SK-N-MC (cell line): ENCODE results near the gene RUVBL2.
A peak's percentile ranks its signal among the peaks of the same experiment; 100 is the strongest.

Experiments
- DNase-seq: peaks from one replicate; pipeline ENCODE4 v3.0.0-alpha.2; 2011; ENCODE audit warnings: low read depth, low spot score
- H3K27ac ChIP-seq: fragments of 200-600 bp; sonication (generic); 2 replicates; pipeline ENCODE4 v1.5.1; 2016; ENCODE audit warnings: mixed run types
- H3K36me3 ChIP-seq: fragments of 200-600 bp; sonication (generic); 2 replicates; pipeline ENCODE4 v1.6.1; 2017; ENCODE audit warnings: antibody characterized with exemption, low read length, mixed read lengths; ENCODE audit not compliant: insufficient read depth
- H3K4me3 ChIP-seq: fragments of 200-600 bp; sonication (generic); 2 replicates; pipeline ENCODE4 v1.5.1; 2016
- H3K9ac ChIP-seq: fragments of 200-600 bp; sonication (generic); 2 replicates; pipeline ENCODE4 v1.8.0; 2017; ENCODE audit warnings: mixed run types, mixed read lengths; ENCODE audit not compliant: insufficient read length
- H3K9me3 ChIP-seq: fragments of 200-600 bp; sonication (generic); 2 replicates; pipeline ENCODE4 v1.6.1; 2017; ENCODE audit warnings: low read depth, mild to moderate bottlenecking, antibody characterized with exemption, low read length, moderate library complexity, mixed read lengths
- EZH2 ChIP-seq: fragments of 200-600 bp; sonication (generic); IDR thresholded peaks from one replicate; pipeline ENCODE4 v1.6.1; 2017; ENCODE audit warnings: antibody characterized with exemption
- FOXP2 ChIP-seq: optimal IDR thresholded peaks from 2 replicates; pipeline ENCODE3; 2011; ENCODE audit warnings: mild to moderate bottlenecking, moderate library complexity; ENCODE audit not compliant: insufficient read depth; ENCODE audit errors: extremely low read length, control extremely low read depth
- POLR2AphosphoS5 ChIP-seq: IDR thresholded peaks from 2 replicates; pipeline ENCODE4 v1.6.1; 2012; ENCODE audit warnings: mild to moderate bottlenecking, low read depth, low read length, borderline replicate concordance

The RUVBL2 gene

GRCh38 chr19:48989701-48990291 is 3.9 kb upstream of the RUVBL2 start:
- H3K27ac ChIP-seq, result no peak overlapping the region
- no peak overlapping the region for H3K4me3 ChIP-seq
- DNase-seq, result no peak
- no peak overlapping the region for H3K9ac ChIP-seq
- TF ChIP-seq FOXP2 (no peak), POLR2AphosphoS5 (no peak)
- no peaks in the 10 kb centered on the region for H3K9me3 ChIP-seq
- peaks cover 20% of the 10 kb centered on the region; the same call in 1 of the 2 replicates for H3K36me3 ChIP-seq

- no peak for DNase-seq
- no peak overlapping the region for H3K4me3 ChIP-seq
- H3K27ac ChIP-seq, result no peak overlapping the region; the same call in 1 of the 2 replicates
- no peak overlapping the region for H3K9ac ChIP-seq
- no peak for TF ChIP-seq FOXP2
- no peak for TF ChIP-seq EZH2
- TF ChIP-seq POLR2AphosphoS5, result no peak
- H3K36me3 ChIP-seq, result peaks cover 14% of the 10 kb centered on the region; the same call in 1 of the 2 replicates
- no peaks in the 10 kb centered on the region for H3K9me3 ChIP-seq
Observed at GRCh38 chr19:48990400-48990799, 3.3 kb upstream of the RUVBL2 start.

DNA sequence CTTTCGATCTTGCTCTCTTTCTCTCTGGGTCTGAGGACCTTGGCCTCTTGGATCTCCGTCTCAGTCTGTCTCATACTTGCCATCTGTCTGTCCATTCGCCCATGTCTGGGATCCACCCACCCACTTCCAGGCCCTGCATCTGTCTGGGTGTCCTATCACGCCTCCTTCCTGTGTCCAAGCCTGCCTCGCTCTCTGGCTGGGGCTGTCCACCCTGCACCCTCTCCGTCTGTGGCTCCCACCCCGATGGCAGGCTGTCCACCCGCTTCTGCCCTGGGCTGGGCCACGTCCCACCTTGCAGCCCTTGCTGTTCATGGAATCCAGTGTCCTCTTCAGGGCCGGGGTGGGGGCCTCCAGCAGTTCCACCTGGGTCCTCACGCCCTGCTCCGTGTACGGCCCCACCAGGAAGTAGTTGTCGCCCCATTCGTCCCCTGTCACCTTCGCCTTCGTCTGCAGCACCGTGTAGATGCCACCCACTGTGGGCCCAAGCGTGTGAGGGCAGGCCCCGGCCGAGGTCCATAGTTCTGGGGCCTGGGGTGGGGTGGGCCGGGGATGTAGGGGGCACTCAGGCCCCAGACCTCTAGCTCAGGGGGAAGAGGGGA is 2.6 kb upstream of the RUVBL2 start:
- Histone ChIP-seq H3K27ac (no peak overlapping the region), H3K4me3 (no peak overlapping the region), H3K36me3 (peaks cover 10% of the 10 kb centered on the region; the same call in 1 of the 2 replicates), H3K9me3 (no peaks in the 10 kb centered on the region), H3K9ac (no peak overlapping the region)
- DNase-seq, result no peak
- TF ChIP-seq POLR2AphosphoS5 (no peak), EZH2 (no peak), FOXP2 (no peak)

DNA sequence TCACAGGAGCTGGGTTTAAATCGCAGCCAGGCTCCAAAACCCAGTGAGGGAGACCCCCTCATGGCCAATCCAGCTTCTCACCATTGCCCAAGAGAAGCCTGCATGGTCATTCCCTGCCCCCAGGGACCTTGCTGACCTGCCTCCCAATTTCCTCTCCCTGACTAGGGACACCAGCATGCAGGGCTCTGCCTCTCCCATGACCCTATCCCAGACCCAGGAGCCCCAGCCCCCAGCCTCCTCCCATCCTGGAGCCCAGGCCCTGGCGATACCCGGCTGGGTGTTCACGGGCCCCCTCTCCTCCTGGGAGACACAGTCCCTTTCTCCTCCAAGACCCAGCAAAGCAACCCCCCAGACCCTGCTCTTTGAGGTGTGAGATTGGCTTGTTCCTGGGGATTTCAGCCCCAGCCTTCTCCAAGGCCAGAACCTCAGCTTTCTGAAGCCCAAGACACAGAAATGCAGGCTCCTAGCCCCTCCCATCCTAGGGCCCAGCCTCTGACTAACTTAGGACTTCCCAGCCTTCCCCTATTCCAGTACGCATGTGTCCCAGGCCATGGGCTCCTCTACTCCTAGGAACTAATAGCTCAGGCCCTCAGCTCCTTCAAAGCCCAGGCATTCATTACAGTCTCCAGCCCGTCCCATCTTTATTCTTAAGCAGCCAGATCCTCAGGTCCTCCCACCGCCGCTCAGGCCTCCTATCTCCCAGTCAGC is 1.7 kb upstream of the RUVBL2 start:
- peak overlapping the region; percentile 78 for H3K27ac ChIP-seq
- peak overlapping the region; percentile 95 for H3K4me3 ChIP-seq
- H3K9ac ChIP-seq, result peak overlapping the region; percentile 90
- TF ChIP-seq EZH2 (no peak), POLR2AphosphoS5 (peak; percentile 54; the same call in 1 of the 2 replicates)
- DNase-seq, result no peak
- peaks cover 10% of the 10 kb centered on the region; the same call in 1 of the 2 replicates for H3K36me3 ChIP-seq
- H3K9me3 ChIP-seq, result no peaks in the 10 kb centered on the region

DNA sequence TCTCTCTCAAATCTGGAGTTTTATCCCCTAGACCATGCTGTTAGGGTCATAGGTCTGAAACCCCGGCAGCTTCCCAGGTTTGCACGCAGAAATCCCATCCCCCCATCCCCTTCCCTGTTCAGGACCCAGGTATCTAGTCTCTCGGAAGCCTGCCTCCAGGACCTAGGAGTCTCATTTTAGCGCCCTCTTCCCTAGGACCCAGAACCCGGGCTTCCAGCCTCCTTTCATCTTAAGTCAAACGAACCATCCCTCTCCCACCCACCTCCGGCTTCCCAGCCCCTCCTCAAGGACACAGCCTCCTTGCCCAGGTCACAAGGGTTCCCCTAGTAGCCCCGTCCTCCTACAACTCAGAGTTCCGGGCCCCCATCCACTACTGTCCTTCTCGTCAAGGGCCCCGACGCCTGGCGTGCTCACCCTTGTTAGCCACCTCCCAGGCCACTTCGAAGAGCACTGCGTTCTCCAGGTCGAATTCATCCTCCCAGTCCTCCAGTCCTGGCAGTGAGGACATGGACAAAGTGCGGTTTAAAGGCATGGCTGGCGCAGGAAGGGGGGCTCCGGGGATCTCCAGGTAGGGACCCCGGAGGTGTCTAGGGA is 1.0 kb upstream of the RUVBL2 start:
- H3K36me3 ChIP-seq, result peaks cover 10% of the 10 kb centered on the region; the same call in 1 of the 2 replicates
- H3K9ac ChIP-seq, result peak overlapping the region; percentile 90
- no peaks in the 10 kb centered on the region for H3K9me3 ChIP-seq
- TF ChIP-seq EZH2 (no peak), FOXP2 (no peak), POLR2AphosphoS5 (no peak)
- peak overlapping the region; percentile 78 for H3K27ac ChIP-seq
- no peak for DNase-seq
- H3K4me3 ChIP-seq, result peak overlapping the region; percentile 95

GRCh38 chr19:48994035-48994386 is 324 bp downstream of the RUVBL2 start:
- Histone ChIP-seq H3K36me3 (no peaks in the 10 kb centered on the region; the same call in 1 of the 2 replicates), H3K9ac (peak overlapping the region; percentile 89), H3K9me3 (no peaks in the 10 kb centered on the region), H3K4me3 (peak overlapping the region; percentile 95), H3K27ac (peak overlapping the region; percentile 85)
- no peak for DNase-seq
- no peak for TF ChIP-seq EZH2
- peak; percentile 8 for TF ChIP-seq FOXP2

GRCh38 chr19:48997972-48998371 is 4.3 kb downstream of the RUVBL2 start:
- no peak for DNase-seq
- Histone ChIP-seq H3K9me3 (no peaks in the 10 kb centered on the region), H3K27ac (no peak overlapping the region), H3K4me3 (no peak overlapping the region), H3K9ac (no peak overlapping the region), H3K36me3 (peaks cover 15% of the 10 kb centered on the region)
- TF ChIP-seq EZH2 (no peak), FOXP2 (no peak), POLR2AphosphoS5 (no peak)

- no peaks in the 10 kb centered on the region for H3K9me3 ChIP-seq
- peaks cover 28% of the 10 kb centered on the region for H3K36me3 ChIP-seq
- no peak for DNase-seq
- H3K4me3 ChIP-seq, result no peak overlapping the region
- H3K9ac ChIP-seq, result no peak overlapping the region
- TF ChIP-seq FOXP2 (no peak), POLR2AphosphoS5 (no peak), EZH2 (no peak)
- H3K27ac ChIP-seq, result no peak overlapping the region
Observed at GRCh38 chr19:48999481-49000325, 6.0 kb downstream of the RUVBL2 start.
